GM13976 (cell line): ENCODE data around the gene VWA8.

Experiments
- DNase-seq: peaks from one replicate; pipeline ENCODE4 v3.0.0; 2012; ENCODE audit warnings: low spot score
- CTCF ChIP-seq: IDR thresholded peaks from 2 replicates; pipeline ENCODE4 v1.5.1; 2012; ENCODE audit warnings: borderline replicate concordance, mild to moderate bottlenecking; ENCODE audit not compliant: insufficient read depth; ENCODE audit errors: extremely low read depth, missing control alignments, control extremely low read depth
- in situ Hi-C: fragments of 300-500 bp; cut with MboI; formaldehyde crosslinking; loops from one replicate; pipeline ENCODE4 v1.12.0; 2022; ENCODE audit warnings: low sequenced_read_pairs, mixed read lengths, inconsistent platforms; ENCODE audit not compliant: unreplicated experiment

The VWA8 gene

DNA sequence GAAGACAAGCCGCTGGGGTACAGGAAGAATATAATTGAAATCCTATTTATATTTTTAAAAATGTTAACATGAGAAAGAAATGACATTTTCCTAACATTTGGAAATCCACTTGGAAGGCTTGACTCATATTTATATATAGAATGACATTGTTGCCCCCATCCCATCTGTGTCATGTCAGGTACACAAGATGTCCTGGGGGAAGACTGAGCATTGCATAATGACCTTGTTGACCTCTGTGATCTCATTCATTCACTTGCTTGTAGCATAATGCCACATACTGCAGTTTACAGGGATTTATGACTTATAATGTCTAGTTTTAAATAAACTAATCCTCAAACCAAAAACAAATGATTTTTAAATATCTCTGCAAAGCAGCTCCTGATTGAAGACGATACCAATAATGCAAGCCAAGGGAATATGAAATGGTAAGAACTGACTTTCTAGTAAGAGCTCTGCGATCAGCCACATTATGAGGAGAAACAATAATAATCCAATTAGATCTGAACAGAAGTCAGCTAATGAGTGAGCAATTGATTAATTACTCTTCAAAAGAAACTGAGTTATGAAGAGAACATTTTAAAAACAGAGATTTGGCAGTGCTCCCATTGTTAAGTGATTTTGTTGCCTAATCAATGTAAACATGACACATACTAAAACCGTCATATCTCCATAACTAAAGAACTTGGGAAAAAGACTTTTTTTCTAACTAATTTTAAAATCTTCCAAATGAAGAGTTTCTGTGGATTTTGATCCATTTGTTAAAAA, 21.2 kb upstream of the VWA8 start:
- TF ChIP-seq CTCF: no peak
- no peak for DNase-seq
- in situ Hi-C loops: no loop called here

- DNase-seq: peak; percentile 22
- TF ChIP-seq CTCF: no peak
- in situ Hi-C loops: no loop called here
Measured at GRCh38 chr13:41978007-41978406, 17.1 kb upstream of the VWA8 start.

GRCh38 chr13:41976476-41976875, 15.6 kb upstream of the VWA8 start:
- no peak for TF ChIP-seq CTCF
- no peak for DNase-seq
- in situ Hi-C loops: no loop called here

- no peak for DNase-seq
- no peak for TF ChIP-seq CTCF
Measured at GRCh38 chr13:41974262-41974900, 13.5 kb upstream of the VWA8 start.

GRCh38 chr13:41973247-41973741, 12.4 kb upstream of the VWA8 start:
- TF ChIP-seq CTCF: no peak
- no peak for DNase-seq
- in situ Hi-C loops: no loop called here

More at GRCh38 chr13:41974262-41974900, 13.5 kb upstream of the VWA8 start:
- in situ Hi-C loops: no loop called here

GRCh38 chr13:41971848-41972247, 10.9 kb upstream of the VWA8 start:
- in situ Hi-C loops: no loop called here
- no peak for DNase-seq
- no peak for TF ChIP-seq CTCF
